ENCODE data around the gene TRMT11.

The TRMT11 gene

DNA sequence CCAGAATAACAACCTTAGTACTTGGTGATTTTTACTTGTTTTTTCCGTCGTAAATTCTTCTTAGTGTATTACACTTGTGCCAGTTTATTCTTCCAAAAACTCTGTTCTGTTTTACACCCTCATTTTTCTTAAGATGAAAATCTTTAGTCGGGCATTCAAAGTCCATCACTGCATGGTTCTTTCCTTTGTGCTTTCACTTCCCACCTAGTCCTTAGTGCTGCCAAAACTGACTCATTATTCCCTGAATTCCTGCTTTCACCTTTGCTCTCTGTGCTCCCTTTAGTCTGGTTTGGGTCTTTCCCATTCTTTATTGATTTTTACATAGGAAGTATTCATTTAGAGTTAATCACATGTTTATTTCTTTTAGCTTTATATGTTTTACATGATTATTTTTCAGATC is 3.3 kb downstream of the TRMT11 start:
- TF ChIP-seq, protein P1, sequence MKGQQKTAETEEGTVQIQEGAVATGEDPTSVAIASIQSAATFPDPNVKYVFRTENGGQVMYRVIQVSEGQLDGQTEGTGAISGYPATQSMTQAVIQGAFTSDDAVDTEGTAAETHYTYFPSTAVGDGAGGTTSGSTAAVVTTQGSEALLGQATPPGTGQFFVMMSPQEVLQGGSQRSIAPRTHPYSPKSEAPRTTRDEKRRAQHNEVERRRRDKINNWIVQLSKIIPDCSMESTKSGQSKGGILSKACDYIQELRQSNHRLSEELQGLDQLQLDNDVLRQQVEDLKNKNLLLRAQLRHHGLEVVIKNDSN (IDR thresholded peaks at IDR 0.05), result no peak

- no peak for TF ChIP-seq FOXM1 (IDR thresholded peaks at IDR 0.05; ENCODE audit: borderline replicate concordance, low read depth)
- no peak for TF ChIP-seq EP300 (IDR thresholded peaks at IDR 0.05; ENCODE audit: borderline replicate concordance)
- no peak for TF ChIP-seq REST (IDR thresholded peaks at IDR 0.05; ENCODE audit: low read depth)
- no peak for TF ChIP-seq TCF12 (IDR thresholded peaks at IDR 0.05; ENCODE audit: low read depth)
- no peak for TF ChIP-seq TAF1 (IDR thresholded peaks at IDR 0.05; ENCODE audit: low read depth)
- TF ChIP-seq YY1 (IDR thresholded peaks at IDR 0.05; ENCODE audit: low read depth), result no peak
Measured at GRCh38 chr6:125991653-125992052, 5.3 kb downstream of the TRMT11 start.

GRCh38 chr6:125994670-125995488 is 8.5 kb downstream of the TRMT11 start:
- TF ChIP-seq EGR1 (IDR thresholded peaks at IDR 0.05) (no peak), REST (IDR thresholded peaks at IDR 0.05; ENCODE audit: low read depth) (no peak), TAF1 (IDR thresholded peaks at IDR 0.05; ENCODE audit: low read depth) (no peak), RAD21 (IDR thresholded peaks at IDR 0.05; ENCODE audit: low read depth) (no peak), YY1 (IDR thresholded peaks at IDR 0.05; ENCODE audit: low read depth) (no peak), ZBTB7A (IDR thresholded peaks at IDR 0.05; ENCODE audit: low read depth) (no peak), CREB1 (IDR thresholded peaks at IDR 0.05; ENCODE audit: low read depth) (no peak), EP300 (IDR thresholded peaks at IDR 0.05; ENCODE audit: borderline replicate concordance) (no peak), FOXM1 (IDR thresholded peaks at IDR 0.05; ENCODE audit: borderline replicate concordance, low read depth) (no peak), NFIC (IDR thresholded peaks at IDR 0.05) (no peak), TCF12 (IDR thresholded peaks at IDR 0.05; ENCODE audit: low read depth) (no peak), TEAD4 (IDR thresholded peaks at IDR 0.05) (no peak)
- TF ChIP-seq, protein P1 (IDR thresholded peaks at IDR 0.05), result no peak
- TF ChIP-seq, protein P2, sequence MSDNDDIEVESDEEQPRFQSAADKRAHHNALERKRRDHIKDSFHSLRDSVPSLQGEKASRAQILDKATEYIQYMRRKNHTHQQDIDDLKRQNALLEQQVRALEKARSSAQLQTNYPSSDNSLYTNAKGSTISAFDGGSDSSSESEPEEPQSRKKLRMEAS (IDR thresholded peaks at IDR 0.05), result no peak

GRCh38 chr6:125995972-125996580 is 9.7 kb downstream of the TRMT11 start:
- TF ChIP-seq NFIC (IDR thresholded peaks at IDR 0.05) (no peak), CEBPB (IDR thresholded peaks at IDR 0.05) (0 out of 2 replicates have a peak, but pooled peaks have one; percentile 14), RAD21 (IDR thresholded peaks at IDR 0.05; ENCODE audit: low read depth) (peak; percentile 83)

DNA sequence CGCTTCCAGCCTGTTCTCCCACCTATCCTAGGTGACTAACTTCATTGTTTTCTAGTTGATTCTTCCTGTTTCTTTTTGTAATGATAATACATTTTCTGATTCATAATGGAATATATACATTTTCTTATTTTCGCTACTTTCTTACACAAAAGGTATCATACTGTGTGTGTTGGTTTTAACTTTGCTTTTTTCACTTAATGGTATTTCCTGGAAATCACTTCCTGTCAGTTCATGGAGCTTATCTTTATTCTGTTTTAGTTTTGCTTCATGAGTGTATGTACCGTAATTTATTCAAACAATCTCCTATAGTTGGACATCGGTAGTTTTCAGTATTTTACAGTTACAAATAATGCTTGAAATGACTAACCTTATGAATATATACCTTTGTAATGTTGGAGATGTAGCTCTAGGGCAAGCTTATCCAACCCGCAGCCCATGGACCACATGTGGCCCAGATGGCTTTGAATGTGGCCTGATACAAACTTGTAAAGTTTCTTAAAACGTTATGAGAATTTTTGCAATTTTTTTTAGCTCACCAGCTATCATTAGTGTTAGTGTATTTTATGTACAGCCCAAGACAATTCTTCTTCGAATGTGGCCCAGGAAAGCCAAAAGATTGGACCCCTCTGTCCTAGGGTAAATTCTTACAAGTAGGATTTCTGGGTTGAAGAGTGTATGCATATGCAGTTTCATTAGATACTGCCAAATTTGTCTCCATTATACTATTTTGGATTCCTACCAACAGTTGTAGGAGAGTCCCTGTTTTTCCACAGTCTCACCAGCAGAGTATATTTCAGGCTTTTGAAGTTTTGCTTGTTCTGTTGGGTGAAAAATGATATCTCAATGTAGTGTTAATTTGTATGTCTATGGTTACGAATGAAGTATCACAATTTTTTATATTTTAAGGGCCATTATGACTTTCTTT is 16.7 kb downstream of the TRMT11 start:
- TF ChIP-seq EGR1 (IDR thresholded peaks at IDR 0.05), result no peak

GRCh38 chr6:126007800-126008199 is 21.5 kb downstream of the TRMT11 start:
- no peak for TF ChIP-seq CREB1 (IDR thresholded peaks at IDR 0.05; ENCODE audit: low read depth)
- no peak for TF ChIP-seq FOXM1 (IDR thresholded peaks at IDR 0.05; ENCODE audit: borderline replicate concordance, low read depth)
- TF ChIP-seq RAD21 (IDR thresholded peaks at IDR 0.05; ENCODE audit: low read depth), result no peak
- TF ChIP-seq YY1 (IDR thresholded peaks at IDR 0.05; ENCODE audit: low read depth), result no peak
- TF ChIP-seq CEBPB (IDR thresholded peaks at IDR 0.05), result no peak
- no peak for TF ChIP-seq TAF1 (IDR thresholded peaks at IDR 0.05; ENCODE audit: low read depth)
- no peak for TF ChIP-seq TCF12 (IDR thresholded peaks at IDR 0.05; ENCODE audit: low read depth)
- no peak for TF ChIP-seq REST (IDR thresholded peaks at IDR 0.05; ENCODE audit: low read depth)
- TF ChIP-seq EP300 (IDR thresholded peaks at IDR 0.05; ENCODE audit: borderline replicate concordance), result no peak
- TF ChIP-seq, protein P2 (IDR thresholded peaks at IDR 0.05), result no peak
- TF ChIP-seq ZBTB7A (IDR thresholded peaks at IDR 0.05; ENCODE audit: low read depth), result no peak
- TF ChIP-seq NFIC (IDR thresholded peaks at IDR 0.05), result no peak
- TF ChIP-seq, protein P1 (IDR thresholded peaks at IDR 0.05), result no peak
- no peak for TF ChIP-seq EGR1 (IDR thresholded peaks at IDR 0.05)

Measured in Ishikawa (cell line).